Measurements from ENCODE around the gene SLC48A1. TPM values are rescaled to one million over a fixed set of nuclear protein-coding genes. Genes with fewer than 3 reads are reported as not detected.

Gene SLC48A1
- polyA plus RNA-seq, 3 donors = 9.4 to 19.6 (median 15.8) TPM

- Histone ChIP-seq H3K27ac (ENCODE audit: low read depth in 1 of 2, low read length in 2 of 2) (no peak overlapping the region), H3K79me2 (ENCODE audit: insufficient read depth, low read length) (peaks cover under 1% of the 10 kb centered on the region), H2AFZ (ENCODE audit: insufficient read depth, low read depth, low read length, poor library complexity, severe bottlenecking) (no peak overlapping the region), H3K4me1 (ENCODE audit: control insufficient read depth in 1 of 2, insufficient read depth in 2 of 2, low read length in 2 of 2) (peaks cover 40% of the 10 kb centered on the region in 2 donors), H3K4me2 (replicated peaks; ENCODE audit: extremely low read depth, low read length, poor library complexity, severe bottlenecking) (no peak overlapping the region), H3K9me3 (replicated peaks in 1 of 2; ENCODE audit: control insufficient read depth in 1 of 2, insufficient read depth in 1 of 2, low read length in 2 of 2) (no peaks in the 10 kb centered on the region), H3K27me3 (ENCODE audit: control insufficient read depth in 2 of 2, insufficient read depth in 2 of 2, low read length in 2 of 2) (no peaks in the 10 kb centered on the region), H3K36me3 (replicated peaks in 1 of 2; ENCODE audit: control insufficient read depth in 1 of 2, insufficient read depth in 2 of 2, low read length in 2 of 2) (peaks cover 26 to 37% of the 10 kb centered on the region in 2 donors), H3K9ac (ENCODE audit: insufficient read depth, low read length, poor library complexity, severe bottlenecking) (no peak overlapping the region), H3K4me3 (replicated peaks in 1 of 3; ENCODE audit: low read depth in 2 of 3, low read length in 3 of 3) (no peak overlapping the region), H4K20me1 (ENCODE audit: insufficient read depth, low read length) (peaks cover 91% of the 10 kb centered on the region)
- WGBS (ENCODE audit: insufficient coverage) = 74% methylated on average over 14 of the region's 19 CpGs
- Mint-ChIP-seq H3K36me3 (peaks cover 30 to 36% of the 10 kb centered on the region in 2 donors), H3K4me3 (no peak overlapping the region), H3K4me1 (peaks cover 40% of the 10 kb centered on the region), H3K27ac (peak overlapping the region in 1 of 7 donors; percentile 68), H3K27me3 (ENCODE audit: low read depth in 3 of 3) (peaks cover 0 to 2% (median 2%) of the 10 kb centered on the region in 3 donors), H3K9me3 (peaks cover 0 to 7% (median 0%) of the 10 kb centered on the region in 7 donors)
- intact Hi-C loops (cut with micrococcal nuclease) = loop anchor here (2.0 to 5.0 kb wide), 5 partner anchors 21 to 127 kb away; partner anchors contain the start of gene RAPGEF3 (in 1 of the 2)
- DNase-seq = peak; percentile 75 to 82 (median 78)
- TF ChIP-seq CTCF (IDR thresholded peaks at IDR 0.05) = peak; percentile 95
Observed at GRCh38 chr12:47779301-47779942, 6.4 kb downstream of the SLC48A1 start.

- H3K79me2 ChIP-seq (ENCODE audit: insufficient read depth, low read length) = no peaks in the 10 kb centered on the region
- intact Hi-C loops (cut with micrococcal nuclease) = loop anchor here (2.0 to 10.0 kb wide), 7 partner anchors 21 to 128 kb away; partner anchors contain the start of gene RAPGEF3 (in 1 of the 2)
- peaks cover 34% of the 10 kb centered on the region for H3K4me1 Mint-ChIP-seq
- H3K27ac Mint-ChIP-seq = no peak overlapping the region
- peaks cover 0 to 7% (median 0%) of the 10 kb centered on the region in 7 donors for H3K9me3 Mint-ChIP-seq
- no peak overlapping the region for H3K4me3 ChIP-seq (replicated peaks in 1 of 3; ENCODE audit: low read depth in 2 of 3, low read length in 3 of 3)
- no peak overlapping the region for H2AFZ ChIP-seq (ENCODE audit: insufficient read depth, low read depth, low read length, poor library complexity, severe bottlenecking)
- DNase-seq = no peak
- no peak overlapping the region for H3K4me2 ChIP-seq (replicated peaks; ENCODE audit: extremely low read depth, low read length, poor library complexity, severe bottlenecking)
- peaks cover 0 to 2% (median 0%) of the 10 kb centered on the region in 3 donors for H3K27me3 Mint-ChIP-seq (ENCODE audit: low read depth in 3 of 3)
- TF ChIP-seq CTCF (IDR thresholded peaks at IDR 0.05) = no peak
- peaks cover 36 to 42% of the 10 kb centered on the region in 2 donors for H3K36me3 Mint-ChIP-seq
- H3K36me3 ChIP-seq (replicated peaks in 1 of 2; ENCODE audit: control insufficient read depth in 1 of 2, insufficient read depth in 2 of 2, low read length in 2 of 2) = peaks cover 32 to 43% of the 10 kb centered on the region in 2 donors
- 69% methylated on average over 2 of the region's 11 CpGs for WGBS (ENCODE audit: insufficient coverage)
- H4K20me1 ChIP-seq (ENCODE audit: insufficient read depth, low read length) = peaks cover 91% of the 10 kb centered on the region
- no peak overlapping the region for H3K27ac ChIP-seq (ENCODE audit: low read depth in 1 of 2, low read length in 2 of 2)
- no peak overlapping the region for H3K9ac ChIP-seq (ENCODE audit: insufficient read depth, low read length, poor library complexity, severe bottlenecking)
- no peak overlapping the region for H3K4me3 Mint-ChIP-seq
- H3K9me3 ChIP-seq (replicated peaks in 1 of 2; ENCODE audit: control insufficient read depth in 1 of 2, insufficient read depth in 1 of 2, low read length in 2 of 2) = no peaks in the 10 kb centered on the region
- H3K27me3 ChIP-seq (ENCODE audit: control insufficient read depth in 2 of 2, insufficient read depth in 2 of 2, low read length in 2 of 2) = no peaks in the 10 kb centered on the region
- peaks cover 34% of the 10 kb centered on the region in 2 donors for H3K4me1 ChIP-seq (ENCODE audit: control insufficient read depth in 1 of 2, insufficient read depth in 2 of 2, low read length in 2 of 2)
Observed at GRCh38 chr12:47779943-47780504, 7.0 kb downstream of the SLC48A1 start.

Measured in CD14-positive monocyte (primary cell).